VCaP (cell line): ENCODE data around the gene MIA3.

ENCODE experiments used
- H3K27ac ChIP-seq: fragments of 450-650 bp; 2 replicates; pipeline ENCODE4 v1.5.1; 2017
- CTCF ChIP-seq: fragments of 450-650 bp; conservative IDR thresholded peaks from 2 replicates; pipeline ENCODE4 v1.5.1; 2017; ENCODE audit warnings: mild to moderate bottlenecking, moderate library complexity

MIA3 gene

GRCh38 chr1:222623458-222623857 lies 5.6 kb downstream of the MIA3 start:
- peak overlapping the region; percentile 92 for H3K27ac ChIP-seq
- TF ChIP-seq CTCF, result no peak

- no peak for TF ChIP-seq CTCF
Observed at GRCh38 chr1:222624214-222624613, 6.3 kb downstream of the MIA3 start.

GRCh38 chr1:222627232-222627631 lies 9.3 kb downstream of the MIA3 start:
- H3K27ac ChIP-seq, result no peak overlapping the region
- no peak for TF ChIP-seq CTCF

More at GRCh38 chr1:222624214-222624613, 6.3 kb downstream of the MIA3 start:
- H3K27ac ChIP-seq, result peak overlapping the region; percentile 92

- H3K27ac ChIP-seq, result no peak overlapping the region
- TF ChIP-seq CTCF, result no peak
Observed at GRCh38 chr1:222629921-222630535, 12.1 kb downstream of the MIA3 start.

- peak overlapping the region; percentile 43 for H3K27ac ChIP-seq
- TF ChIP-seq CTCF, result no peak
Observed at GRCh38 chr1:222631611-222632208, 13.8 kb downstream of the MIA3 start.

GRCh38 chr1:222632749-222633148 lies 14.9 kb downstream of the MIA3 start:
- no peak for TF ChIP-seq CTCF
- H3K27ac ChIP-seq, result peak overlapping the region; percentile 43

GRCh38 chr1:222634180-222635013 lies 16.5 kb downstream of the MIA3 start:
- H3K27ac ChIP-seq, result peak overlapping the region; percentile 43
- TF ChIP-seq CTCF, result peak; percentile 89
